Measurements from ENCODE around the gene CKAP4.

Gene CKAP4

DNA sequence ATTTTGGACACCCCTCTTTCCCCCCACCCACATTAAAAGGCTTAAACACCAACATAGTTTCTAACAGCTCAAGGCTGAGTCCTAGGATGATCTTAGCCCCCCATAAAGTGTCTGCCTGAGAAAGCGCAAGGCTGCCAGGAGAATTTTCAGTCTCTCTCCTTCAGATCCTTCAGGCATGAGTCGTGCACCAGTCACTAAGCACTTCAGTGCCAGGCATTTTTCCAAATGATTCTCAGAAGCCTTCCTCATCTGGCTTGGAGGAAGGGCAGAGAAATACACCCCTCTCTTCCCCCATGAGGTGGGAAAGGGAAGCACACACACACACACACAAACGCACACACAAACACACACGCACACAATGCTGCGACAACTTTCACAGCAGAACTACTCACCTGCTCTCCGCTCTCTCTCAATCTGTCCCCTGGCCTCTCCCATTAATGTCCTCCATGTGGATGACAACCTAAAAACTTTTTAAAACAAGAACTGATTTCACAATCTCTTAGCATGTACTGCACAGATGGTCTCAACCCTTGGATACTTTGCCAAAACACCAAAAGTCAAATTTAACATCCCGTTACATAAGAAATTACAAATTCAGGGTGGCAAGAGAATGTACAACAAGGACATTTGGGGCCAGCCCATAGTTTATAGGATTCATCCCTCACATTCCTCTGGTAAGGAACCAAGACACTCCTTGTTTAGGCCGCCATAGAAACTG is 49.8 kb downstream of the CKAP4 start:
- DNase-seq (ENCODE audit: low spot score): no peak

DNA sequence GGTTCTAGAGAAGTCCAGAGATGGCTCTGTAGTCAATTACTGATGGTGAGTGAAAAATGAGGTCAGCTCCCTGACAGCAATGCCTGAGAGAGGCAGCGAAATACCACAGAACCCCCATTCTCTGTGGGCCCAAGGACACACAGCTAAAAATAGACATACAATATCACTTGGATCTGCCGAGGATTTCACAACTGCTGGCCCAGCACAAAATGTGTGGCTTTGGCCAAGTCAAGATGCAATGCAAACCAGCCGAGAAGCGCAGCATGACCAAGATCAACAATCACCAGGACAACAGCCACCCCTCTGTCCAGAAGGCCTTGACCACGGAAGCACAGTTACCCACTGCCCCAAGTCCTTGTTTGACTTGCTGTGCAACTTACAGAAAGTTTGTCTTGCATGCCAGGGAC is 52.2 kb downstream of the CKAP4 start:
- DNase-seq (ENCODE audit: low spot score): peak; percentile 34

DNA sequence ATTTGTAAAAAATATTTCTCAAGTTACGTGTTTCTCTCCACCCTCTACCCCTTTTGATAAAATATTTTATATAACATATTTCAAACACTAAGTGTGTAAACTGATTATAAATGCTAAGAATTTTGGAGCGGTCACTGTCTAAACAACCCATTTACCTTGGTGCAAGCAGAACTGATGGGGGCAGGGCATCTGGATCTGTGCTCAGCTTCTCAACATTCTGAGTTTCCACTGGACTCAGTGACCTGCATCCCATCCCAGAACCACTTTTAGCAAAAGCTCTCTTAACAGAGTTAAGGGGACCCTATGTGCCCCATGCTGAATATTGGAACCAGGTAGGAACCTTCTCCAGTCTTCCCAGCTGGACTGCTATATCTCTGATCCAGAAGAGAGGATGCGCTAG is 53.5 kb downstream of the CKAP4 start:
- DNase-seq (ENCODE audit: low spot score): no peak

DNA sequence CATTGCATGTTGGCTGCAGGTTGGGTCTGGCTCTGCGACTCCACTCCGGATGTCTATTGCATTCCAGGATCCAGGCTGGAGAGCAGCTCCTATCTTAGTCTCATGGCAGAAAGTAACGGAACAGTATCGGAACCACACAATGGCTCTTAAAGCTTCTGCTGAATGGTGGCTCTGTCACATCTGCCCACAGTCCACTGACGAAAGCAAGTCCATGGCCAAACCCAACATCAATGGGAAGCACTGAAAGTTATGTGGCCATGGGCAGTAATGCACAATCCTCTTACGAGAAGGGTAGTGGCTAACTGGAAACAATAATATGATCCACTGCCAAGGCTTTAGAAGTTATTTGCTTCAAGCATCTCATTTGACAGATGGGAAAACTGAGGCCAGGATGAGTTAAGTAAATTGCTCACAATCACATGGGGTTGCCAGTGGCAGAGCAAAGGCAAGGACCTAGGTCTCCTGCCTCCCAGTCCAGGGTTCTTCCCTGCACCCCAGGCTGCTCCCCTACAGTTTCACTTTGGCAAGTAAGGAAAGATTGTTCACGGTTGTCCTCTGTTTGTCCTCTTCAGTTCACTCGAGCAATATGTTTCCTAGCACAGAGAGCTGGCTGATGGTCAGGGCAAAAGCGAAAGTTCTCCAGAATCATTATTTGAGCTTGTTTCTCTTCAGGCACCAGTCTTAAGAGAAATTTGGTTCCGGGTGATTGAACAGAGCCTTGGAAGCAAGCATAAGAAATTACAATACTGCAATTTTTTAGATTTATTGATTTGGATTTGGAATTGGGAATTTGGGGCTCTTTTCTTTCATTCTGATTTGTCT is 54.2 kb downstream of the CKAP4 start:
- no peak for DNase-seq (ENCODE audit: low spot score)

DNA sequence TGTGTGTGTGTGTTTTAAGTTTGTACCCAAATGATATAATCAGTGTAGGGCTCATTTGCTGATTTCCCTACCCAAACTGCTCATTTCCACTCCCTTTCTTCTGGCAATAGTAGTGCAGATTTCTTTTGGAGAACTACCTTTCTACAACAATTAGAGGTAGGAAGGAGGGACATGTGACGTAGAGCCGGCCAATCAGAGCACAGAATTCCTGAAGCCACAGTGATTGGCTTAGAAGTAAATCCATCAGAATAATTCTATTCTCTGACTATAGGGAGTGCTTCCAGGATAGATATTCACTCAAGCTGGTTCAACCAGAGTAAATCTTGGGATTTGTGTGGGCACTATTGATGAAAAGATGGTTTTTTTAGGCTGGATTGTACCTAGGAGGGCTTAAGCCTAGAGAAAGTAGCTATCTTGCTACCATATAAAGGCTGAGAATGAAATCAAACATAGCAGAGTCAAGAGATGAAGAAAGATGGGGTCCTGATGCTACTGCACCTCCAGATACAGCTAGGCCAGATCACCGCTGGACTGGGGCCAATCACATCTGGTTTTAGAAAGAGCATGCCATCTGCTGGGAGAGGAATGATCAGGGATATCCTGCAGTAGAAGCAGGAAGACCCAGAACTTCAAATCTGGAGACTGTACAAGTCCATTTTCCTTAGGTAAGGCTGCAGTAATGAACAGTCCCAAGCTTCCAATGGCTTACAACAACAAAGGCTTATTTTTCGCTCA is 55.0 kb downstream of the CKAP4 start:
- DNase-seq (ENCODE audit: low spot score): no peak

DNA sequence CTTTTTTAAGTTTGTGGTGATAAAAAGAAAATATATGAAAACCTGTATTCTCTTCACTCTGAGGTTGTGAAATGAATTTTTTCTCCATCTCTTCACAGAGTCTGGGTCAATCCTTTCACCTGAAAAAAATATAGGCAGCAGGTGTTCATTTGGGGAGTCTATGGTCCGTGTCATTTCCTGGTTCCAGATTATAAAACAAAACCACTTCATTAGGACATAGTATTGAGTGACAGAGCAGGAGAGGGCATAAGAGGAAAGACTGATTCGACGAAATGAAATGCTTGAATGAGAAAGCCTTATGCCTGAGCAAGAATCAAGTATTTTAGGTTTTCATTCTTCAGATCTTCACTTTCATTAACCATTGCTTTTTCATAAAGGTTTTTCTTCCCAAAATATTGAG is 57.2 kb downstream of the CKAP4 start:
- DNase-seq (ENCODE audit: low spot score): no peak

DNA sequence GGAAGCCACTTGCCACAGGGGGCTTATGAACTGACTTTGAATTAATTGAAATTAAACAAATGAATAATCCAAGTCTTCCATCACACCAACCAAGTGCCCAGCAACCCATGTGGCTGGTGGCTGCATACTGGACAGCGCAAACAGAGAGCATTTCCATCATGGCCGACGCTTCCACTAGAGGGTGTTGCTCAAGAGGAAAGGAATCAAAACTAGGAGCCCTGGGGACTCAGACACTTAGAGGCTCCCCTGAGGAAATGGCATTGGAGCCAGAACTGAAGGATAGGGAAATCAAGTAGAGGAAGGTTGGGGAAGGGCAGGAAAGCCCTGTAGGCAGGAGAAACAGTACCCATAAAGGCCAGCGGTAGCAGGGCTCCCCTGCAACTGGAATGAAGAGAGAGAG is 58.5 kb downstream of the CKAP4 start:
- DNase-seq (ENCODE audit: low spot score): no peak

DNA sequence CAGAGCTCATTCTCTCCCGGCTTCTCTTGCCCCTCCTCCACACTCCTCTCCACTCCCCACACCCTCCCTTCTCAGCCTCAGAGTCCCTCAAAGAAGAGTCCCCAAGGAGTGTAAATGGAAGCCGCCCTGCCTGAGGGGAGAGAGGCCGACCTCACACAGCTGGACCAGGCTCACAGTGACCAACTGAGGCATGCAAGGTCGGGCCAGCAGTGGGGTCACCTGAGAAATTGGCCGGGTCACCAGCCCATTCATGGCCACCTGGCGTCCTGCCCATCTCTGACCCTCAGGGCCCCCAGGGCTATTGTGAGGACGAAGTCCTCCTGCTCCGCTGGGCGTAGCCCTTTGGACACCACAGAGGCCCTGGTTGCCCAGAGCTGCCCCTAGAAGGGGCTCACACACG is 59.6 kb downstream of the CKAP4 start:
- DNase-seq (ENCODE audit: low spot score): no peak
